ENCODE data around the gene OSBPL8.

The OSBPL8 gene

DNA sequence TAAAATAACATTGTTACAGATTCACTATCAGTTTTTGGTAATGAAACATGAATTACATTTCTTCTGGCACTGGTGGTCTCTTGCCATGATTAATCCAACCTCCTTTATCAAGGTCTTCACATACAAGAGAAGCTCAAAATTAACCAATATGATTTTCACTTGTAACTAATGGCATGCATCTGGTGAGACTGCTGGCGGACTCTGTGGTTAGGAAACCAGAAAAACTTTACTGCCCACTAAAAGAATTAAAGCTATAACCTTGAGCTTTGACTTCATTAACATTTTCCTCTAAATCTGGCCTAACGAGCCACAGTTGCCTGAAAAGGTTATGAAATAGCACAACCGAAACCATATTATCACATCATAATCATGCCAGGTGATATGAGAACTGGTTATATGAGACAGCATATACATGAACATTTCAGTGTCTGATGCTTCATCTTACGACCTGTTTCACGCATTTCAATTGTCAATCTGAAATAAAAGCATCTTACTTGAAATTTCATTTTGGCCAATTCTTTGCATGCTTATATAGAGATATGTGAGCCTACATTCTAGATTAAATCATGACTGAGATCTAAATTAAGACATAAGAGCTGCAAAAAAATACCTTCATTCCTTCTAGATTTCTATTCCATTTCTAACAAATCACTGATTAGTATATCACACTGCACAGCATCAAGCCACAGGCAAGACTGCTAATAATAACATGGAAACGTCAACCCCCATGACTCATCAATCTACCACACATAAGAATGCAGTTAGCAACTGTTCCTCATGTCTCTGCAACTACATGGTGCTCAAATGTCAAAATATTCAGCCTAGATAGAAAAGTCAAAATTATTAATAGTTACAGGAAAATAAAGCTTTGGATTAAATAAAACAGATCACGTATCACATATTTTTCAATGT lies 89.3 kb downstream of the OSBPL8 start:
- DNase-seq (ENCODE audit: low read depth): peak; percentile 67

DNA sequence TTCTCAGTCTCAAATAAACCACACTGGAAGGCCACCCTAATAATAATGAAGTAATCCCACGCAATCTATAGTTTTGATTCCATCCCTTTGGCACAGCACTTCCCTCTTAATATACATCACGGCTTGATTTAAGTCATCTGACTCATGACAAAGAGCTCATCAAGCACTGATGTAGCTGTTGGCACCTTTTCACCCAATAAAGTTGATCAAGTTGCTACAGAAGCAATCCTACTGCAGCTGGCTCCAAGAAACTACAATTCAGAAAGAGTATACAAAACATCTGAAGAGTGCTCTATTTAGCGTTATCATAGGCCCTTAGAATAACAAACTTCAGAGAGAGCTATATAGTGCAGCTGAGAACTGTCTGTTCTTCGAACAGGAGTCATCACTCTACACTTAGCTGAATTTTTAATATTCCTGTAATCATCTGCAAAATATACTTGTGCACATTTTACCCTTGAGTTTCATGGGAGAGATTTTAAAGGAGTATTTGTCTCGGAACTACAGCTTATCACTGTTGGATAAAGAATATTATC lies 94.9 kb downstream of the OSBPL8 start:
- no peak for DNase-seq (ENCODE audit: low read depth)

DNA sequence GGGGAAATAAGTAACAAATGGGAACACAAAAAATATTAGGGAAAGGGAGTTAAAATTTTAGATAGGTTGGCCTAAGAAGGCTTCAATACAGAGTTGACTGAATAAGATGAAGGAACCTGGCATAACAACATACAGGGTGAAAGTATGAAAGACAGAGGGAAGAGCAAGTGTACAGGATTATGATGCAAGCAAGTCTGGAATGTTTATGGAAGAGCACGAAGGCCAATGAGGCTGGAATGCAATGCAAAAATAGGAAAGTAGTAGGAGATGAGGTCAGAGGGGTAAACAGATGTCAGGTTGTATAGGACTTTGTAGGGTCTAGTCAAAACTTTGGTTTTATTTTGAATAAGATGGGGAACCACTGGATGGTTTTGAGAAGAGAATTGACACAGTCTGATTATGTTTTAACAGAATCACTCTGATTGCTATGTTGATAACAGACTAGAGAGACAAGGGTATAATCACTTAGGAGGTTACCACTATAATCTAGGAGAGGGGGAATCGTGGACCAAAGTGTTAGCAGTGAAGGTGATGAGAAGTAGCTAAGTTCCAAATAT lies 96.8 kb downstream of the OSBPL8 start:
- no peak for DNase-seq (ENCODE audit: low read depth)

DNA sequence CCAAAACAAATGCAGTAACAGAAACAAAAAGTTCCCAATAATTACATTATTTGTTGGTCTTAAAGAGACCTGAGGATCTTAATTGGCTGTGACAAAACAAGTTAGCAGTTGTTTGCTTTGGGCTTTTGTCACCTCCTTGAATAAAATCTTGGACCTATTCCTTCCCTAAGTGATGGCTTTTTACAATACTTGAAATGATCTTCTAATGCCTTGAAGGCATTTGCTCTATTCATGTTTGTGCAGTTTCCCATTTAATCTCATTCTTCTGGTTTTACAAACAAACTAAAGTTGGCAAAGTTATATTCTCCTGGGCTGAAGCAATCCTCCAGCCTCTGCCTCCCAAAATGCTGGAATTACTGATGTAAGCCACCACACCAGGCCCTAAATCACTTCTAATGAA lies 98.8 kb downstream of the OSBPL8 start:
- no peak for DNase-seq (ENCODE audit: low read depth)

DNA sequence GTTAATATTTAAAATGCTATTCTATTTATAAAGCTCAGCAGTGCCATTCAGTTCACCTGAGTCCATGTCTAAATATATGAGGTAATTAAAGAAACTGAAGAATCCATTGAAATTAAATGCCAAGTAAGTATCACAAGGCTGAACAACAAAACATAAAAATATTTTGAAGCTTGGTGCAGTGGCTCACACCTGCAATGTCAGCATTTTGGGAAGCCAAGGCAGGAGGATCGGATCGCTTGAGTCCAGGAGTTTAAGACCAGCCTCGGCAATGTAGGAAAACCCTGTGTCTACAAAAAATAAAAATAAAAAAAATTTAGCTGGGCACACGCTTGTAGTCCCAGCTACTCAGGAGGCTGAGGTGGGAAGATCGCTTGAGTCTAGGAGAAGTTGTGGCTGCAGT lies 101.8 kb downstream of the OSBPL8 start:
- no peak for DNase-seq (ENCODE audit: low read depth)

DNA sequence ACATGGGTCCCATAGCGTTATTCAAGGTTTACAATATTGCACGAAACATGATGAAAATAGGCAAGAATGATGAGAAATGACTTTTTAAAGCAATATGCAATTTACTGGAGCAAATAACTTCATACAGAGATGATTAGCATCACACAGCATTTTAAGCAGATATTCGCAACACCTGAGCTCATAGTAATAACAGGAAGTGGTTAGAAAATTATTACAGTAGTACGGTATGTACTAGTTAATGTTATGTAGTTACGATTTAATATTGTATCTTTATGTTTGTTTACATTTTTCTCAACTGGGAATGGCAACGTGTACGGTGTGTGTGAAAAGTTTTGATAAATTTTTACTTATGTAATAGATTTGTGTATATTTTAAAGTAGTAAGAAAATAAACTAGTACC lies 102.6 kb downstream of the OSBPL8 start:
- no peak for DNase-seq (ENCODE audit: low read depth)

DNA sequence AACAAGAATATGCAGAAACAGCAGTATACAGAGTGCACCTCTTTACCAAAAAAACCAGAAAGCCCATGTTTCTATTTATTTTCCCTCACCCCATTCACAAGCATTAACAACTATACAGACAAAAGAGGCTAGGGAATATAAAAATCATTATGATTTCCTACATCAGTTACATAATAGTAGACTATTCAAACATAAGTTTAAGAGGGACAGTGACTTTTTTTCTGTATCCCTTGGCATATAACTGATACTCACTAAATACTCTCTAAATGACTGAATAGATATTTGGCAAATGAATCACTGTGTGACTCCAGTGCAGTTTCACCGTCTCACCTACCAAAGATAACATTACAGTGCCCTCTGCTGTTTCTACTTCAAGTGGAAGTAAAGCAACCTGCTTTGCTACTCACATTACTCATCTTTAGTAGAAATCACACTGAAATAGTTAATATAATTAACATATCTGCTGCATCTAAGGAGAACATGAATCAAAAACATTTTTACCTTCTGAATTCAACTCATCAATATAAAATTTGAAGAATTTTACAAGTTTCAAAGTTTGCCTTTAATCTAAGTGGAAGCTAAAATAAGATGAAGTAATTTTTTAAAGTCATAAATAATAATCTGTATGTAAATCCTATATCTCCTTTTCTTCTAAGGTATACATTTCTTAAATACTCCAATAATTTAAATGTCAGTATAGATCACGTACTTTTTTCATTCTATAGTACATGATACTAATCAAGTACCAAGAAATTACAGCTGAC lies 103.8 kb downstream of the OSBPL8 start:
- peak; percentile 67 for DNase-seq (ENCODE audit: low read depth)

DNA sequence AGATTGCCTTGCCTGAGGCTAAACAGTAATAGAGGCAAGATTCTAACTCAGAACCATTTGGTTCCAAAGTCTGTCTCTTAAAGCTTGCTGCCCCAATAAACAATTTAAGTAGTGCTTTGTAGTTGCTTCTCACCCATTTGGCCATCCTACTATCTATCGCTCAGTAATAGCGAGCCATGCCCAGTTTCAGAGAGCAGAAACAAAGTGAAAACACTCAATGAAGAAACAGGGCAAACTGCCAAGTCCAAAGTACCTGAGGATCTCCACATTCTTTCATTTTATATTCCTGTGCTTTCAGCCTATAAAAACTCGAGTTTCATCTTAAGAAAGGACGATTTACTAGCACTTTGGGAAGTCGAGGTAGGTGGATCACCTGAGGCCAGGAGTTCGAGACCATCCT lies 108.0 kb downstream of the OSBPL8 start:
- DNase-seq (ENCODE audit: low read depth): no peak

DNA sequence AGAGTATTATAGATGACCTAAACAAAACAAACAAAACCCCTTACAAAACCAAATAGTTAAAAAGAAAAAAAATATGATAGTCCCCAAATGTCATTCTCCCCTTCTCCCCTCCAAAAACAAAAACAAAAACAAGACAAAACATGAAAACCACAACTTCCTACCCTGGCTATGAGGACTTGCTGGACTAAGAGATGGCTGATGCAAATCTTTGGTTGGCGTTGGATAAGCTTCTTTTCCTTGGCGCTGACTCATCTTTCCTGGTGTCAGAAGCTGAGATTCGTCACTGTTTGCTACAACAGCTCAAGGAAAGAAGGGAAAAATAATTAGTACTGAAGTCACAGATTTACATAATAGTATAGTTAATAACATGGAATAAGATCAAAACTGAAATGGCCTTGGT lies 108.9 kb downstream of the OSBPL8 start:
- DNase-seq (ENCODE audit: low read depth): peak; percentile 37

DNA sequence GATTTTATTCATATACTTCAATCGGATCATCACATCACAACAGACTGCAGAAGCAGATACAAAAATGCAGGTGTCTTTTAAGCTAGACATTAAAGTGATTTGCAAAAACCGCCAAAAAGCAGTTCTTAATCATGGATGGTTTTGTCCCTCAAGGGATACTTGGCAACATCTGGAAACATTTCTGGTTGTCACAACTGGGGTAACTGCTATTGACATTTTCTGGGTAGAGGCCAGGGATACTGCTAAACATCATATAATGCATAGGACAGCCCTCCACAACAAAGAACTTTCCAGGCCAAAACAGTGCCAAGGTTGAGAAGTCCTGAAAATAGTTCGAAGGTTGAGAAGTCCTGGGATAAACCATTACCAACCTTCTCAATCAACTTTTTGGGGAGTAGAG lies 109.6 kb downstream of the OSBPL8 start:
- no peak for DNase-seq (ENCODE audit: low read depth)

DNA sequence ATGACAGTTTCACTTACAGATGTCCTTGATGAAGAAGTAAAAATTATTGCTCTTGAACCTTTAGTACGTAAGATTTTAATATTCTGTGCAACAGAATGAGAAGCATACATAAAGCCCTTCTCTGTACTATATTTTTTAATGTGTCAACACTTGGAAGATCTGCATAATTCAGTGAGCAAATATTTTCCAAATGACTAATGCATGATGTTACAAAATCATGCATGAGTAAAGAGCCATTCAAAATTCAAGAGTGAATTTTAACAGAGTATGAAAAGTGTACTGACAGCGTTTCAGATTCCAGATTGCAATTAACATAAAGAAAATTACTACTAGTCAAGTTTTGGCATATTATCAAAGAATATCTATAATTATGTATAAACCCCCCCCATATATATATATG lies 110.0 kb downstream of the OSBPL8 start:
- peak; percentile 50 for DNase-seq (ENCODE audit: low read depth)

DNA sequence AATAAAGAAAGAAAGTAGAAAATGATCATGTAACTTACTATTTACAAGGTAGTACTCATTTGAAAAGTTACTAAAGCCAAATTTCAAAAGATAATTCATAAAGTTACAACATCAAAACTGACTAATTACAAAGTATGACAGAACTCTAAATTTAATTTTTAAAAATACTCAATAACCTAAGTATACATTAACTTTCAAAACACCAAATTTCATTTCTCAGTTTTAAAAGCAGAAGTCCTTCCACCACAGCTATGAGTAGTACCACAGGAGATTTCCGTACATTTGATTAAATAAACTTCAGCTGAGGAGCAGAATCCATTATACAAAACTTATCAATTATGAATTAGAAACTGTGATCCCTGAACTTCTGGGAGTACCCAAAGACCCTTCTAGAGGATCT lies 110.6 kb downstream of the OSBPL8 start:
- no peak for DNase-seq (ENCODE audit: low read depth)

DNA sequence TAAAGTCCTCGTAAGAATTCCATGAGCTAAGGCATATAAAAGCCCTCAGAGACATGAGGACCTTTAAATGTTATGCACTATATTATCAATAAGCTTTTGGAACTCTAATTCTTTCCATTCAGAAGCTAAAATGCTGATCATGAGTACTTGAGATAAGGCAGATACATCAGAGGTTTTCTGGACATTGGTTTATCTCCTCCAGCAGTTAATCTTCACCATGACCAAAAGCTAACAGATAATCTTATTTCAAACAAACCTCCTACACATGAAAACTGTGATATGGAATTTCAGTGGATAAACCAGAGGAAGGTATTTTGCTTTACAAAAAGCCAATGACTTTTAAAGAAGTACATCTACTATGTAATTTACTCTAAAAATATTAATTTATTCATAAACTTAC lies 113.5 kb downstream of the OSBPL8 start:
- DNase-seq (ENCODE audit: low read depth): no peak

DNA sequence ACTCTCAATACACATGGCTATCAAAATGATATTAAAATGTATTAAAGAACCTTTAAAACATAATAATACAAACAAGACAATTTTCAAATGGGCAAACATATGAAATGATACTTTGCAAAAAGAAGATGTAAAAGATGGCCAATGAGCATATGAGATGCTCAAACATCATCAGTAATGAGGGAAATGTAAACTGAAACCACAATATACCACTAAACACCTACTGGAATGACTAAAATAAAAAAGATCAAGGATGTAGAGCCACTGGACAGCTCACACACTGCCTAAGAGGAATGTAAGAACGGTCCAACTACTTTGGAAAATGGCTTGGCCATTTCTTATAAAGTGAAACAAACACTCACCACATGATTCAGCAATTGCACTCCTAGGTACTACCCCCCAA lies 114.1 kb downstream of the OSBPL8 start:
- DNase-seq (ENCODE audit: low read depth): no peak

DNA sequence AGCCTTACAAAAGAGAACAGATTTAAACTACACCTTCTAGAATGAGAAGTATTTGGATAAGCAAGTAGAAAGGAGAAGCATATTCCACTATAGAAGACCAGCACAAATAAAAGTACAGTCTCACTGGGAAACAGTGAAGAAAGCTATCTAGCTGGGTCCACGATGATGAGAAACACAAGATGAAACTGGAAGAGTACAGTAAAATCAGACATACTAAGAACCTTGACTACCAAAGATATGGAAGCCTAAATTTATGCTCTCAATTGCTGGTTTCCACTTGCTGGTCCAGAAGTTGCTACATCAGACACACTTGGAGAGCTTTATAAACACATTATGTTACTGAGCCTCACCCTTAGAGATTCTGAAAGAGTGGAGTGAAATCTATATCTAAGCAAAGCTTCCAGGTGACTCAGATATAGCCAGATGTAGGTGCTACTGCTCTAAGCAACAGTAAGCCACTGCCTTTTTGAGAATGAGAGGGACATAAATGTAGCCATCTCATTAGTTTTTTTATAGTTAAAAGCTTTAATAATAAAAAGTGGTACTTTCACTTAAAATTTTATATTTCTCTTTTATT lies 115.1 kb downstream of the OSBPL8 start:
- no peak for DNase-seq (ENCODE audit: low read depth)

DNA sequence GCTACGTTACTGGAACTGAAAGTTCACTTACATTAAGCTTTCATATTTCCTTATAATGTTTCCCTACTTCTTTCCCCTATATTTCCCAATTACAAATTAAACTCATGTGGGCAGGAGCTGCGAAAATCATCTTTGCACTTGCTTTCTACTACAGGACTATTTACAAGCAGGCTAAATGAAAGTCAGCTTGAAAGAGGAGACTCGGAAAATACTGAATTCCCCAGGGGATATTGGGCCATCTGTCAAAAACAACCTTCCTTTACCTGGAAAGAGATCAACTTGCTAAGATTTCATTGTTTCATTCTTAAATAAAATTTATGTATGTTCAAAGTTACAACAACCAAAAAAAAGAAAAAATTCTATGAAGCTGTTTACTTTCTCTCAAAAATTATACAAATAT lies 118.6 kb downstream of the OSBPL8 start:
- no peak for DNase-seq (ENCODE audit: low read depth)

DNA sequence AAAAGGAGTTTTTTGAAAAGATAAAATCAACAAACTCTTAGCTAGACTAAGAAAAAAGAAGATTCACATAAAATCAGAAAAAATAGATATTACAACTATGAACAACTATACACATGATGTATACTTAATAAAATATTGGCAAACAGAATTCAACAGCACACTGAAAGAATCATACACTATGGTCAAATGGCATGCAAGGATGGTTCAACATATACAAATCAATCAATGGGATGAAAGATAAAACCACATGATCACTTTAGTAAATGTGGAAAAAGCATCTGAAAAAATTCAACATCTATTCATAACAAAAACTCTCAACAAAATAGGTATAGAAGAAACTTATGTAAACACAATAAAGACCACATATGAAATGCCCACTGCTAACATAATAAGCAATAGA lies 126.8 kb downstream of the OSBPL8 start:
- DNase-seq (ENCODE audit: low read depth): no peak

DNA sequence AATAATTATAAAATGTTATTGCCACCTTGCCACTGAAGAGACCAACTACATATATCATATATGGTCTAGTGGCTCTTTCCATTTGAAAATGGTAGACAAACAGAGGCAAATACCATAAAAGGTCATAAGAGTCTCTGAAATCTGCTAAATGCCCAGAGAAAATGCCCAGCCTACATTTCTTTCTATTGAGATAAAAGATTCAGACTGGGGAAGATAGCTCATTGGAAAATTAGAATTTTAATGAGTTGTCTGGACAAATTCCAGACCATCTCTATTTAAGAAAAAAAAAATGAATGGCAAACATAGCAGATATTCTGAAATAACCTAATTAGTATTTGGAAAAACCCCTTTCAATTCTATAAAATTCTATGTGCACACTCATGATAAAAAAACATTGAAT lies 131.5 kb downstream of the OSBPL8 start:
- DNase-seq (ENCODE audit: low read depth): no peak

DNA sequence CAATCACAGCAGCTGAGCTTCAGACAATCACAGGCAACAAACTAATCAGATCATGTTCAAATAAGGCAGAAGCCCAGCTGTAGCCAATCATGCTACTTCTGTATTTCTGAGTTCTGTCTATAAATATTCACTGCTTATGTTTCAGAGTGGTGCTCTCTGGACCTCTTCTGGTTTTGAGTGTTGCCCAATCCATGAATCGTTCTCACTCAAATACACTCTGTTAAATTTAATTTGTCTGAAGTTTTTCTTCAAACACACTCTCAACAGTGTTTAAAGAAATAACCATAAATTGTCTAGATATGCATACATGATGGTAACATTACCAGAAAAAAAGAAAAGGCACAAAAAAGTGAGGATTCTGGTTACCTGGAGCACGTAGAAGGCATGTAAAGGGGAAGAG lies 133.4 kb downstream of the OSBPL8 start:
- DNase-seq (ENCODE audit: low read depth): no peak

DNA sequence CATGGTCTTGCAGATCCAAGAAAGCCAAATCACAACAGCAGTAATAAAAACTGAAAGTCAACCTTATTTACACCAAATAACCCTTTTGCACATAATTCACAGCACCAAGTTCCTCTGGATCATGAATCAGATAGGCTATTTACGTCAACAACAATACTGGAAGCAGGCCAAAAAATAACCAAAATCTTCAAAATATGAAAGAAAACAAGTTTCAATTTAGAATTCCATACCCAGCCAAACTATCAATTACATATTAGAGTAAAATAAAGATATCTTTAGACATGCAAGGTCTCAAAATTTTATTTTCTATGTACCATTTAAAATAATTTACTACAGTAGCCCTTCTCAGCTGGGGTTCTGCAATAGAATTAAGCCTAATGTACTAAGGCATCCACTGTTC lies 134.6 kb downstream of the OSBPL8 start:
- no peak for DNase-seq (ENCODE audit: low read depth)

DNA sequence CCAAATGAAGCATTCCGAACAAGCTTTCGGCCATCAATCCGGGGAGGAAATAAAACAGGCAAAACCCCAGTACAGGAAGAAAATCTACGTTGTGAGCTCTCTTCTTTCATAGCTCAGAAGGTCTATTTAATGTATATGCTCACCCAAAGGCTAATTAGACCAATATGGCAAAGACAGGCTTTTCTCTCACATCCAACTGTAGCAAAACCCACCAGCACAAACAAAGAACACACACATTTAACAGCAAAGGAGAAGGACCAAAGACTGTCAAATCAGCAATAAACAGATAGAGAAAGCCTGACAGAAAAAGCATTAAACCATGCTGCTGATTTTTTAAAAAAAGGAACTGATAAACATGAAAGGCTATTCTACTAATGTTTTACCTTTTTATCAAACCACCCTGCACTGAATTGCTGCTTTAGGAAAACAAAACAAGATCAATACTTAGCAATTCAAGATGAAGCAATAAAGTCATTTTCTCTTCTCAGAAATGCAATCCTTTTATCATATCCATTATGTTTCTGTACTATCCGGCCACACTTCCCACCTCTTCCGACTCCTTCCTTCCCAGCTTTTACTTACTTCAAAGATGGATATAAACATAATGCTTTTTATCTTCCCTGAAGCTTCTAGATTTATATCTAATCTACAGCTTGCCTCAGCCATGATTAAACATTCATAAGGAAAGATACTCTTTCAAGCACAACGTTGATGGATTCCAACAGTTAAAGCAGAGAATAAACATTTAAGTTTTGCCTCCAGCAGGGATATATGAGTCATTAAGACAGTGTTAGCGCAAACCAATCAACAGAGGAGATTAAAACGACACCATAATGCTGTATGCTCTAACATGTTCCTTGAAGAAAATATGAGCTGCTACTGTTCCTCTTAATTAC lies 136.8 kb downstream of the OSBPL8 start:
- no peak for DNase-seq (ENCODE audit: low read depth)
